ENCODE results near the gene FBN1.

FBN1 gene

GRCh38 chr15:48501208-48501607, 144.3 kb downstream of the FBN1 start:
- no peak for DNase-seq

GRCh38 chr15:48500595-48500994, 144.9 kb downstream of the FBN1 start:
- no peak for DNase-seq

DNA sequence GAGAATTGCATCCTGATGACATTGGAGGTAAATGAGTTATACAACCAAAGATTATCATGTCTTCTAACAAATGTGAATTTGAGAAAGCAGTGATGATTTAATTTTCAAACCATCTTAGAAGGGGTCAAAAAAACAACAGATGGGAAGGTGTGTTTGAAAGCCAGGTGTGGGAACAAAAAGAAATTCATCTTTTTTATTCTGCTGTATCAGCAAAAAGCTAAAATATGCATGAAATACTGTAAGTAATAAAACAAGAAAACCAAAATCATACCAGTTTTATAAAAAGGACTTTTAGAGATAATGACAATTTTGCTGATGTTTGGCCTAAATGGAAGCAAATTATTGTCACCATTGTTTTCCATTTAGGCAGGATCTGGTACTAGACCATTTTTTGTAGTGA, 145.5 kb downstream of the FBN1 start:
- DNase-seq = no peak

- no peak for DNase-seq
These were observed 146.7 kb downstream of the FBN1 start for GRCh38 chr15:48498828-48499227.

DNA sequence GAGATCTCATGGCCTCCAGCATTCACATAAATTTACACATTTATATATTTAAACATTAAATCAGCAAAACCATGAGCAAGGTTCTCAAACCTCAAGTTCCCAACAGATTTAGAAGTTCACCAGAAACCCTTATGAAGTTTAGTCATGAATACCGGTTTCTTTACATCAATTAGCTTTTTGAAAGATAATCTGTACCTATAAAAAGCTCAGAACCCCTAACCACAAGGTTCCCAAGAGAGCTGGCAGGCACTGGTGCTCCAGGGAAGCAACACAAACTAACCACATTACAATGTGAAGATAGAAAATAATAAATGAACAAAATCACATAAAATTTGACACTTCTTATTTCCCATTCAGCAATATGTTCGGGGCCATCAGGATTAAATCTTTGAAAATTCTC, 150.9 kb downstream of the FBN1 start:
- DNase-seq = no peak

GRCh38 chr15:48493763-48494225, 151.7 kb downstream of the FBN1 start:
- no peak for DNase-seq

DNA sequence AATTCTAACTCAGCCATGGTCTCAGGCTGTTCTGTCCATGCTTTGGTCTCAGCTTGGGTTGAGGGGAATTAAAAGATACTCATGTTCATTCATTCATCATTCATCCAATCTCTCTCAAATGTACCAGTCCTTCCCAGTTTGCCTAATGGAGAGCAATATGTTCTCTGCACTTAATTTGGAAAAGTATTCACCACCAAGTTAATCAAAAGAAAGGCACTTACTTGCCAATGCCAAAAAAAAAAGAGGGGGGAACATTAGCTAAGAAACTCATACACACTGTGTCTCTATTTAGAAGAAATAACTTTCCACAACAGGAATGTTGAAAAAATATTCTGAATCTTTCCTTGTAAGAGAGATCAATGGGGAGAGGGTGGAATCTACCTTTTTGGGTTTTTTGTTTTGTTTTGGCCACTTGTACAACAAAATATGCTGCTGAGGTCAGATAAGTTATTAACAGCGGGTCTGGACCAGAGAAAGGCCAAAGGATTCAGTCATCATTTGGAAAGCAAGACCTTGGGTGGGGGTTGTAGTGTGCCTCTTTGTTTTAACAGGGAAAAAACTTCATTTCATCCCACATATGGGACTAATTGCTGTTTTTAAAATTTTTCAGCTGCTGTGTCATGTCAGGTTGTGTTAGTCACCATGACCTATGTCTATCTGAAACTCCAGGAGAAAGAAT, 152.3 kb downstream of the FBN1 start:
- DNase-seq = no peak

- no peak for DNase-seq
These were observed 159.3 kb downstream of the FBN1 start for GRCh38 chr15:48486228-48486627.

DNA sequence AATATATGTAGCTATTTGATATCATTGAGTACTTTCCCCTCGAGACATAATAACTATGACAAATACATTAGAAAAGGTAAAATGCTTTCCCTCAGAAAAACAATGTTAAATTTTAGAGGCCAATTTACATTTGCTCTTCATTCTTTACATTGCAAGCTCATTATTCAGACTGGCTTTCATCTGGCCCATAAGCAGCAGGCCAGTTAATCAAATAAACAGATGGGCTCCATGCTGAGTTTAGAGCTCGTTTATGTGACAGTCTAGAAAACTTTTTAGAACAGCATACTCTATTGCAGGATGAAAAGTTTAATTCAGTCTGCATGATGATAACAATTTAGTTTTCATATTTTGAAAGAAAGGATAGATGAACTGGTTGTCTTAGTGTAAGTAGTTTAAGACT, 163.7 kb downstream of the FBN1 start:
- DNase-seq = no peak

- DNase-seq = no peak
These were observed 165.8 kb downstream of the FBN1 start for GRCh38 chr15:48479751-48480150.

GRCh38 chr15:48478581-48478980, 166.9 kb downstream of the FBN1 start:
- DNase-seq = no peak

DNA sequence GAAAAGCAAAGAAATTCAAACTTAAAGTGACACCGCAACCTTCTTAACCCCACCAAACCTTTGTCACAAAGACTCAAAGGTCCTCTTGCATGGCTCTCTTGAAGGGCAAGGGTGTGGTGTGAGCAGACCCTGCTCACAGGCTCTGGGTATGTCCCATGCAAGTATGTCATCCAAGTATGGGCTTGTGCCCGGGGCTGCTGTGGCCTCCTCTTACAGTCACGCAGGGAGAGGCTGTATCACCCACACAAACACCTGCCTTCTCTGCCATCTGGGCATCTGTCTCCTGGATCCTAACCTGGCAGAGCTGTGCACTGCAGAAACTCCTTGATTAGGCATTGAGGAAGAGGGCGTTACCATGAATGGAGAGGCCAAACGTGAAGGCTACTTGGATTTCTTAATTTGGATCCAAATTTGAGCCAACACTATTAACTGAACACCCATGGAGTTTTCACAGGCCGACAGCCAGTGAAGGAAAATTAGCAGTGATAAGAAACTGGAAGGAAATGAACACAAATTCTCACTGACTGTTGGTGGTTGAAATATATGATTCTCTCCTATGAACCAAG, 167.6 kb downstream of the FBN1 start:
- no peak for DNase-seq

GRCh38 chr15:48475600-48476395, 169.7 kb downstream of the FBN1 start:
- no peak for DNase-seq

- DNase-seq = no peak
These were observed 171.8 kb downstream of the FBN1 start for GRCh38 chr15:48473667-48474066.

DNA sequence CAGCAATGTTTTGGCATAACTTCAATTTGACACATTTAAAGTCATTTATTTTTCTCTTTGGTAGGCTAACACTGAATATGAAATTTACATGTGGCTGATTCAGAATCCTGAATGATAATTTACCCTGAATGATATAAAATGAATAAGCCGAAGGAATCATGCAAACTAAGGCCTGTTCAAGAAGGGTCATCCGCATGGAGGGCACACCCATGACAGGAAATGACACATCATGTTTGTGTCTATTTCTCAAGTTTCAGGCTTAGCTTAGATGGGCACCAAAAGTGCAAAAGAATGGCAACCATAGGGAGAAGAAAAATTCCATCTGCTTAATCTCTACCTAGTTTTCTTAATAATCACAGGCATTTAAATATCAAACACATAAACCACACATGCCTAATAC, 172.8 kb downstream of the FBN1 start:
- no peak for DNase-seq

DNA sequence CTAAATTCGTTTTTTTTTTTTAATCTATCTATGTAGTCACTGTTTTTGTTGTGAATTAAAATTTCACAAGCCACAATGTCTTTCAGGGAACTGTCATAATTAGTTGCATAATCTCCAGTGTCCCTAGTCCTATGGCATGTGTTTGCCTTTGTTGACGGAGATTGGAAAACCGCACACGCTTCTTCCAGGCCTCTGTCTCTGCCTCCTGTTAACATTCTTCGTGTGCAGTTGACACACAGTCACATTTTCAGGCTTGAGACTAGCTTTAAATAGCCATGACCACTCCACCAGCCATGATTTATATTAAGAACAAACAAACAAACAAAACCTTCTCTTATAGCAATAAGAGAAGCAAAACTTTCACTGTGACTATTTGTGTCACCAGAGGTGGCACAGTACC, 174.4 kb downstream of the FBN1 start:
- no peak for DNase-seq

DNA sequence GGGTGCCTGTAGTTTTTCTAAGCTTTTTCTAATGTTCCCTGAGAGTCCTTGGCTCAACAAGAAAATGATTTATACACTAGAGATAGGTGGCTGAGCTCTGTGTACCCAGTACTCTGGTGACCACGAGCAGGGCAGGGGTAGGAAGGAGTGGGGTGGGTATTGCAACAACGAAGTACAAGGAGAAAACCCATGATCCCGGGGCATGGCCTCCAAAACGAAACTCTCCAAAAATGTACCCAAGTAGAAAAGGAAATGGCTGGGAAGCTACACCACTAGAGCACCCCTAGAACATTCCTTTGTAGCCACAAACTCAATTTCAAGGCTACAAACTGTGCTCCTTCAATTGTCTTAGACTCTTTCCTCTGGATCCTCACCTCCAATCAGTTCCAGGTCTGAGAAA, 175.4 kb downstream of the FBN1 start:
- DNase-seq = no peak

GRCh38 chr15:48469681-48470080, 175.8 kb downstream of the FBN1 start:
- DNase-seq = no peak

GRCh38 chr15:48469271-48469670, 176.2 kb downstream of the FBN1 start:
- no peak for DNase-seq

GRCh38 chr15:48467801-48468200, 177.7 kb downstream of the FBN1 start:
- DNase-seq = no peak

- no peak for DNase-seq
These were observed 178.7 kb downstream of the FBN1 start for GRCh38 chr15:48466820-48467219.

- DNase-seq = no peak
These were observed 179.4 kb downstream of the FBN1 start for GRCh38 chr15:48466079-48466478.

DNA sequence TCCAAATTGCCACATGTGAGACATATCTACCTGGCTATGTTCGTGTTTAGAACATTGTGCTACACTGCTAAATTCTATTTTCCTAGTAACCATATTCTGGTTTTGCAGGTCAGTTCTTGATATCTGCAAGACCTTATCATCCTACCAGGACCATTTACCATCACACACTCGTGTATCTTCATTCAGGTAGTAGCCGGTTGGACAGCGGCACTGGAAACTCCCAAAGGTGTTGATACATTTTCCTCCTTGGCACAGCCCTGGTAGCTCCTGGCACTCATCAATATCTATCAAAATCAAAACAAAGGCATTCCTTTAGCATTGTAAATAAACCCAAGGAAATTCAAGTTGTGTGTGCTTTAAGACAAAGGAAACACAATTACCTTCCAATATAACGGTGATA, 180.1 kb downstream of the FBN1 start:
- no peak for DNase-seq

DNA sequence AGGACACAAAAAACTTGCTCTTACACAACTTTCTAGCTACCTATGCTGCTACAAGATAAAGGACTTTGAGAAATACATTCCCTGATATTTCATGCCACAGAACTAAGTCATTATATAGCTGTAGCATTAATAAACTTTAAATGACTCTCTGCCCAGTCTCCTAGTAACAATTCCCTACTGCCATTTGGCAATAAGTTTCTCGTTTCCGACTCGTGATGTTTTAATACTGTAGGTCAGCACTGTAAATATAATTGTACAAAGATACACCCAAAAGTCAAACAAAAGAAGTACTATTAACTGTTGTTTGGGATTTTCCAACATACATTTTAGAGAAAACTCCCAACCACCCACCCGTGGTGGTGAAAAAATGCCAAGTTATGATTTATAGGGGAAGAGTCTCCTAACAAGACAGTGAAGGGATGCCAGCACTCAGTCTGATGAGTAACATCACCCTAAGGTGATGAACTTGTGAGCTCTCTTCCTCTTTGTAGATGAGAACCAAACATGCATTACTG, 182.1 kb downstream of the FBN1 start:
- DNase-seq = no peak
